ENCODE data around the gene CYB561.
"Not testable (repeated sequence)": the region's sequence is repeated elsewhere in the genome, so short reads cannot be mapped to it uniquely, and the experiment has no call there.

Gene CYB561

GRCh38 chr17:63478814-63479494, 32.8 kb upstream of the CYB561 start:
- peak; percentile 33 for DNase-seq

DNA sequence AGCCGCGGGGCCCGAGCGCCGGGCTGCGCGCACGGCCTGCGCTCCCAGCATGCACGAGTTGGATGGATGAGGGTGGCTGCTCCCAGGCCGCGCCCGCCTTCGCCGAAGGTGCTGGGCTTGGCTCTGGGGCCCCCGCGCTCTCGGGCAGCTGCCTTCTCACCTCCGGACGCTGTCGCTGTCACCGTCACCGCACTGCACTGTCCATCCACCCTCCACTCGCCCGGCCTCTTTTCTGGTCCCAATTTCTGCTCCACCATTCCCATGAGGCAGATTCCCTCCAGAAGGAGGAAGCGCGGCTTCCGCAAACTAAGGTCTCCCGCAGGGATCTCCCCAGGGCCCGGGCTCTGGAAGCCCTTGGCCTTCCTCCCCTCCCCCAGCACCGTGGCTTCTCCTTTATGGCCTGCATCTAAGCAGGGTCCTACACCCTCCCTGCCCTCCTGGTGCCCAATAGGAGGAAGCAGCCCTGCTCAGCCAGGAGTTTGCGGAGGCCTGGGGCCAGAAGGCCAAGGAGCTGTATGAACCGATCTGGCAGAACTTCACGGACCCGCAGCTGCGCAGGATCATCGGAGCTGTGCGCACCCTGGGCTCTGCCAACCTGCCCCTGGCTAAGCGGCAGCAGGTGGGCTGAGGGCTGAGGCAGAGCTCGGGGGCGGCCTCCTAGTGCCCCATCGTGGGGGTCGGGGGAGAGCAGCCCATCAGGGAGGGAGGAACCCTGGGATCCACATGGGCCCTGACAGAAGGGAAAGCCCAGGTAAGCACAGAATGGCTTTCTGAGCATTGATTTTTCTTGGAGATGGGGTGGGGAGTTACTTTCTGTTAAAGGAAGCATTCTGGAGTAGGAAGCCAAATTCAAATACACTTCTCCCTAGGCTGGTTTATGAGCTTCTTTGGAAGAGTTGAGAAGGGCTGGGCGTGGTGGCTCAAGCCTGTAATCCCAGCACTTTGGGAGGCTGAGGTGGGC, 31.7 kb upstream of the CYB561 start:
- no peak for DNase-seq

- DNase-seq = no peak
Measured at GRCh38 chr17:63476854-63477479, 30.9 kb upstream of the CYB561 start, which contains the start of gene ACE. Gene ACE (plus strand): TSS chr17:63477061. CDS start chr17:63477095, 34 bp downstream.

- DNase-seq = no peak
Measured at GRCh38 chr17:63476459-63476853, 30.4 kb upstream of the CYB561 start.

GRCh38 chr17:63475491-63476412, 29.6 kb upstream of the CYB561 start:
- no peak for DNase-seq

DNA sequence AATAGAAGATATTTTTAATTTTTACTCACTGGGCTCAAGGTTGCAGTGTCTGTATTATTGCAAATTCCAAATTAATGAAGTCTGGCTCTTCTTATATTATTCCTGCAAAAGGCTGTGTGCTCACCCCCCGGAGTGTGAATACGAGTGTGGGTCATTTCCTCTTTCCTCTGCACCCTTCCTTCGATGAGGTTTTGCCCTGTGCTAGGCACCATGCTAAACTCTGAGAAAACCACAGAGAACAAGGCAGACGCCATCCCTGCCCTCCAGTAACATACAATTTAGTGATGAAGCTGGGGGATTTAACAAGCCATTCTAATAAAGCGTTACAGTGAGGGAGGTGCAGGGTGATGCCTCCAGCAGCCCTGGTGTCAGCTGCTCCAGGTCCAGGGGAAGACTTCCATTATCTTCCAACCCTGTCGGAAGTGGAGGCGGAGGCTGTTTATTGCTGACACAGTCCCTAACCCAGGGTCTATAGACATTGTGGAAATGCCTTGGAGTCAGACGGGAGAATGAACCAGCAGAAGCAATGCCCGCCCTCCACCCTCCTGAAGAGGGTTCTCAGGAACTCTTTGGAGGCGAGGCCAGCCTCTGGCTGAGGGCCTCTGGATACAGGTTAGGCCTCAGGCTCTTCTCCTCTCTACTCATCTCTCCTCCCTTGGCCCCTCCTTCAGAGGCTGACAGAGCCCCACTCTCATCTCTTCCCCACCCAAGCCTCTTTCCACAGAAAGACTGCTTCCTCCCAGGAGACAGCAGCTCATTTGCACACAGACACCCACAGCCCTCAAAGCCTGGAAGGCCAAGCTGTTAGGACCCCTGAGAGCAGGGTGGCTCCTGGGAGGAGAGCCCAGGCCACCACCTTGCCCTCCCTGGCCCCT, 28.7 kb upstream of the CYB561 start:
- no peak for DNase-seq

DNA sequence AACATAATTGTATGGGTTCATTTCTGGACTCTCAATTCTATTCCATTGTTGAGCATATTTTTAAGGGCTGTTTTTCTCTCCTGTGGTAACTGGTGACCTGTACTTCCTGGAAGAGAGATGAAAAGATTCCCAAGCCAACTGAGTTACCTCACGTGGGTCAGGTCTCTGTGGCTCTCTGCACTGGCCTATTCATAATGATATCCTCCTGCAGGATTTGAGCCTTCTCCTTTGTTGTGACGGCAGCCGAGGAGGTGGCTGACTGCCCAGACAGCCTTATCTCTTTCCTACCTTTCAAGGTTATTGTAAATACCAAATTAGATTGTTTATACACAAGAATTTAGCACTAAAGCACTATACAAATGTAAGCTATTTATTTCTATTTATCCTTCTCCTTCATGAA, 28.1 kb upstream of the CYB561 start:
- DNase-seq = no peak

GRCh38 chr17:63468099-63468498, 22.0 kb upstream of the CYB561 start:
- not testable (repeated sequence) for DNase-seq

- DNase-seq = no peak
Measured at GRCh38 chr17:63464691-63465236, 18.7 kb upstream of the CYB561 start.

DNA sequence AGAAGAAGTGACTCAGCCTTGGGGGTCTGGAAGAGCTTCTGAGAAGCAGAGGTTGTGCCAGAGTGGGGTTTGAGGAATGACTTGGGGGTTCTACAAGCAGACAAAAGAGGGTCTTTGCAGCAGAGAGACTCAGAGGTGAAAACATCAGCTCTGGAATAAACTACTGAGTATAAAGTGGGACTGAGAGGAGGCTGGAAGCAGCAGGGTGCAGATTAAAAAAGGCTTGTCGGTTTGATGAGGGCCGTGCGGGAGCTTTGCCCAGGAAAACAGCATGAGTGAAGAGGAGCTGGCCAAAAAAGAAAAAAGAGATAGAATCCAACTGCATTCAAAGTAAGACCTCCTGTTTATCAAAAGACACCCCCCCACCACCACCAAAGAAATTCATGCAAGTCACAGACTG, 17.7 kb upstream of the CYB561 start:
- no peak for DNase-seq

DNA sequence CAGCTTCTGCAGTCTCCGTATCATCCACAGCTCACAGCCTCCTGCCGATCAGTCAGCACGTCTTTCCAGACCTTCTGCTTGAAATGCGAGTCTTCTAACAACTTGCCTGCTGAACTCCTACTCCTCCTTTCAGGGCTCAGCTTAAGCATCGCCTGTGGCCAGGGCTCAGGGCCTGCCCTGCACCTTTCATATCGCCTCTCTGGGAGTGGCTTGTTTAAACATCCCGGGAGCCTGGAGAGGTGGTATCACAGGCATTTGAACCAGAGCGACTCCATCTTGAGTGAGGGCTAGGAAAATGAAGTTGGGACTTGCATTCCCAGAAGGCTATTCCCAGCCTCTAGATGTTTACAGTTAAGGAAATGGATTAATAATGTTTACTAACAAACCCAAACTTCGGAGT, 13.9 kb upstream of the CYB561 start:
- no peak for DNase-seq

DNA sequence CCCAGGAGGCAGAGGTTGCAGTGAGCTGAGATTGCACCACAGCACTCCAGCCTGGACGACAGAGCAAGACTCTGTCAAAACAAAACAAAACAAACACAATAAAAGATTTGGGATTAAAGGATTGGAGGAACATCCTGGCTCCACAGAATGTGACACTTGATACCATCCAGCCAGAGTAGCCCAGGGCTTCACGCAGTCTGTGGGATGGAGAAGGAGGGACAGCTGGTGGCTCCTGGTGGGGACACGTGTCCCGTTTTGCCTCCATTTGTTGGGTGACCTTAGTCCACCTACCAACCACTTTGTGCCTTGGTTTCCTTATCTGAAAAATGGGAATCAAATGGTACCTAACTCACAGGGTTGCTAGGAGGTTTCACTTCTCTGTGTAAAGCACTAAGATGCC, 12.4 kb upstream of the CYB561 start:
- no peak for DNase-seq

- no peak for DNase-seq
Measured at GRCh38 chr17:63455417-63455816, 9.3 kb upstream of the CYB561 start.

GRCh38 chr17:63454915-63455314, 8.8 kb upstream of the CYB561 start:
- no peak for DNase-seq

- not testable (repeated sequence) for DNase-seq
Measured at GRCh38 chr17:63454357-63454756, 8.3 kb upstream of the CYB561 start.

DNA sequence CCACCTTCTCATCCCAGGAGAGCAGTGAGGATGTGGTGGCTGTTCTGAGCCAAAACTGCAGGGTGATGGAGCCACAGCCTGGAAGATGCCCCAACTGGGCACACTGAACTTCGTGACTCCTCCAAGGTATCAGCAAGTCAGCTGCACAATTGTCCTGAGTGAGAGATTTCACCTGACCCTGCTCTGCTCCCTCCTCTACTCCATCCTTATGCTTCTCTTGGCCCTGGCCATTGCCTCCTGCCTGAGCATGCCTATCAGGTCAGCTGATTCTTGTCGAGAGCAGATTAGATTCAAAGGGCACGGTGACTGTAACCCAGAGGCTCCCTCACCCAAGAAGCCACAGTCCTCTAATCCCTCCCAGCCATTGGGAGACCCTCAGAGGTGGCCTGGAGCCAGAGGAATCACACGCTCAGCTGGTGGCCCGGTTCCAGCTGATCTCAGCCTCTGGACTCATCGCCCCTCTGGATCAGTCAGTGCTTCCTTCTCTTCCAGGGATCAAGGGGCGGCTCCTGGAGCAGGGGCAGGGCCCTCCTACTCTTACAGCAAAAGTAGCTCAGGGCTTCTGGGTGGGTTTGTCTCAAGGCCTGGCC, 7.0 kb upstream of the CYB561 start:
- DNase-seq = no peak

GRCh38 chr17:63452046-63452961, 6.2 kb upstream of the CYB561 start:
- DNase-seq = no peak

DNA sequence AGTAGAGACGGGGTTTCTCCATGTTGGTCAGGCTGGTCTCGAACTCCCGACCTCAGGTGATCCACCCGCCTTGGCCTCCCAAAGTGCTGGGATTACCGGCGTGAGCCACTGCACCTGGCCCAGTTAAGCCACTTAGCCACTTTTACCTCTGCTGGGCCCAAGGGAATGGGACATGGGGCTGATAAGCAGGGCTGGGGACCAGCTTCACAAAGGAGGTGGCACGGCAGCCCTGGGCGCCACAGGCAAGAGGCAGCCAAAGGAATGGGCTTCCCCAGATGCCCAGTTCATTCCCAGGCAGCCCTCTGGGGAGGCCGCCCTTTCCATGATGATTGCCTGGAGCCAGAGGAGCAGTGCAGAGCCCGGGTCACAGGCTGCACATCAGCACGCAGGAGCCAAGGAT, 5.0 kb upstream of the CYB561 start:
- DNase-seq = no peak

DNA sequence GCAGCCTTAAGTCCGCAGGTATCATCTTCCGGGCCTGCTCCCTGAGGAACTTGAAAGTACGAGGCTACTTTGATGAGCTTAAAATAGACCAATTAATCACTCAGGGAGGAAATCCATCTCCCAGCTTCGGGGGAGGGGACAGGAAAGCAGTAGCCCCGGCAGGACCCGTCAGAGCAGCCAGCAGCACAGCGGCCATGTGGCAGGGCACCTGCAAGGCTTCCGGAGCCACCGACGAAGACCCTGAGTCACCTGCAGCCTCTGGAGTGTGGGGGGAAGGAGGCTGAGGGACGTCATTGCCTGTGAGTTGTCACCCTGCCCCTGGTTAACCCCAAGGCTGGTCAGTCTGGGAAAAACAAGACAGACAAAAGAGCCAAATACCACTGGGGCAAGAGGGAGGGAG, 4.4 kb upstream of the CYB561 start:
- DNase-seq = no peak

DNA sequence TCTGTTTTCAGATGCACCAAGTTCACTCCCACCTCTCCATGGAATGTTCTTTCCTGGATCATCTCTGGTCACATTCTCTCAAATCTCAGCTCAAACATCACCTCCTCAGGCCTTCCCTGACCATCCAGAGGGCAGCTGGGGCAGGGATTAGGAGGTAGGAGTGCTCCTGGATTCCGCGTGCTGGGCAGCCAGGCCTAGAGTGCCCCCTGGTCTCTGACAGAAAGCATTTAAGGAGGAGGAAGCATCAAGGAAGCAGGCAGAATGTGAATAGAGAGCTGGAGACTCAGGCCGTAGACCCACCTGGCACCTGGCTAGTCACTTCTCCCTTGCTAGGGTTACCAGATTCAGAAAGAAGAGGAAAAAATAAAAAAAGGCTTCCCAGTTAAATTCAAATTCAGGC, 2.5 kb upstream of the CYB561 start:
- DNase-seq = no peak
